HG03039 (cell line): ENCODE data around the gene BRSK2.

Experiments
- ATAC-seq: cut with Tn5 transposase; IDR thresholded peaks from one replicate; pipeline ENCODE4 v1.9.1; 2021; ENCODE audit warnings: mild to moderate bottlenecking, moderate library complexity; ENCODE audit not compliant: unreplicated experiment

BRSK2 gene

DNA sequence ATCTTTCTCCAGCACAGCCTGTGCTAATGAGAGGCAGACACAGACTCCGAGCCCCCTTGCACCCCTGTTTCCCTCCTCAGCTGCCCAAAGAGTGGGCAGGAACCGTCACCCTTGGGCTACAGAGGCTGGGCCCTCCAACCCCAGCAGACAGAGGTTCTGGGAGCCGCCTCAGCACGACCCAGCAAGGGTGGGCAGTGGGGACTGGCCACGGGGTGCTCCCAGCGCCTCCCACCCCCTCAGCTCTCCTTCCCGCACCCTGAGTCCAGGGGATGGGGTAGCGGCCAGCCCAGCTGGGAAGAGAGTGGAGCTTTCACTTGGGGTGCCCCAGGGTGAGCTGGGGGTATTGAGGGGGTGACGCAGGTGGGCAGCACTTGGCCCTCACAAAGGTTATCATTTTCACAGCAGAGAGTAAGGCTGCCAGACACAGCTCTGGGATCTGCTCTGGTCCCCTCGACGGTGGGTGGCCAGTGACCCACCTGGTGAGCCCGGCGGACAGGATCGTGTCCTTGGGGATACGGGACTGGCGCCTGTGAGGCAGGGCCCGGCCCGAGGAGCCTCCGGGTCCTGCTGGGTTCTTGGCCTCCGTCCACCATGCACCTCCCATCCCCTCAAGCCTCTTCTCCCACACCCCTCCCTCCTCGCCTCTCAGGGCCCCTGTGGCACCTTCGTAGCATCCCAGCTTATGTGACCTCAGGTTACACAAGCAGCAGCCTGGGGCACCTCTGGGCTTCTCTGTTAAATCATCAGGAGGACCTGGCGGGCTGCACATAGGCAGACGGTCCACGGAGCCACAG lies 14.4 kb upstream of the BRSK2 start:
- no peak for ATAC-seq

DNA sequence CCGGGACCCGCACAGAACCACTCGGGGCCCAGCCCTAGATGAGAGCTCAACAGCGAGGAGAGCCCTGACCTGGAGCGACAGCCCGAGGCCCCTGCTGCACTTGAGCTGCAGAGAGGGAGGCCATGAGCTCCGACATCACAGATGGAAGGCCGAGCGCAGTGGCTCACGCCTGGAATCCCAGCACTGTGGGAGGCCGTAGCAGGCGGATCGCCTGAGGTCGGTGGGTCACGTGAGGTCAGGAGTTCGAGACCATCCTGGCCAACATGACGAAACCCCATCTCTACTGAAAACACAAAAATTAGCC lies 13.8 kb upstream of the BRSK2 start:
- ATAC-seq: no peak

DNA sequence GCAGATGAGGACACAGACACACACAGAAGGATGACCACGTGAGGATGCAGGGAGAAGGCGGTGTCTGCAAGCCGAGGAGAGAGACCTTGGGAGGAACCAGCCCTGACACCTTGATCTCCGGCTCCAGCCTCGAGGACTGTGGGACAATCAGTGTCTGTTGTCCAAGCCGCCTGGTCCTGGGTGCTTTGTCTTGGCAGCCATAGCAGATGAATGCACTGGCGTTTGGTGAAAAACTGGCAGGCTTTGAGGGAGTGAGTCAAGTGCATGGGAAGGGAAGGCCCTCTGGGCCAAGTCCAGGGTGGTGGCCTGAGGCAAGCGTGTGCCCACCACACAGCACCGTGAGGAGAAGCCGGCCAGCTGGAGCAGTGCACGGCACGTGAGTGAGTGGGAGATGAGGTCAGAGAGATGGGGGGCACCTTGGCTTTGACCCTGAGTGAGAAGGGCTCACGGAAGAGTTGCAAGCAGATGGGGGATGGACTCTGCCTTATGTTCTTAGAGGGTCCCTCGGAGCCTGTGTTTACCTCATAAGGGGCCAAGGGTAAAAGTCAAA lies 12.4 kb upstream of the BRSK2 start:
- ATAC-seq: no peak

DNA sequence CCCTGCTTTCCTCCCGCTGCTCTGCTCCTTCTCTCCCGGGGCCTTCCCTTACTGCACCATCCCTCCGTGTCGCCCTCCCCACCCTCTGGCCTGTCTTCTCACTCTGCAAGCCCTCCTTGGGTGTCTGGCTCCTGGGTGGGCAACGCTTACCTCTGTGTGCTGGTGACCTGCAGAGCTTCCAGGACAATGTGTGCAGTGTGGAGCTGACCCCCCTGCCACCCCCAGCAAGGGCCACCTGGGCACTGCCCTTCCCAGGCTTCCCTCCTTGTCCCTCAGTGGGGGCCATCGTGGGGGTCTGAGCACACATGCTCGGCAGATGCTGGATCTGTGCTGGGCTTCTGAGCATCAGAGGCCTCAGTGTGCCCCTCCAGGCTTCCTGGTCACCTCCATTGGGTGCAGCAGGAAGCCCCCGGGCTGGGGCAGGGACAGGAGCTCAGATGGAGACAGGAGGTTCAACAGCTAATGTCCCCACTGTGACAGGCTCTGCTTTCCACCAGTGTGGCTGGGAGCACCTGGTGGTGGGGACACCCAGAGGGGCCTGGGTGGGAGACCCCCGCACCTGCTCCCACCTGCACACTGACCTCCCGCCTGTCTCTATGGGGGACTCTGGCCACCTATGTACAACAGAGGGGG lies 7.8 kb upstream of the BRSK2 start:
- ATAC-seq: no peak

DNA sequence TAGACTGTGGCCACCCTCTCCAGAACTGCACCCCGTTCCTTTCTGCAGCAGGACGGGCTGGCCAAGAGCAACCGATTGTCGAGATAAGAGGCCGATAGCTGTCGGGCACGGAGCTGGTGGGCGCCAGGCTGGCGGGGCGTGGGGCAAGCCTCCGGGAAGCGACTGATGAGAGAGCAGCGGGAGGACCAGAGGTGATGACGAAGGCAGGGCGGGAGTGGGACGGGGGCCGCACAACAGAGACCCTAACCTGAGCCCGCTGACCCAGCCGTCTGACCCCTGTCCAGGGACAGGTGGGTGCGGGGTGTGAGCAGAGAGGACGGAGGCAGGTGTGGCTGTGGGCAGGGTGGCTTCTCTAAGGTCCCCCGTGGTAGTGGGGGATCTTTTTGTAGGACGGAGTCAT lies 7.3 kb upstream of the BRSK2 start:
- ATAC-seq: no peak

DNA sequence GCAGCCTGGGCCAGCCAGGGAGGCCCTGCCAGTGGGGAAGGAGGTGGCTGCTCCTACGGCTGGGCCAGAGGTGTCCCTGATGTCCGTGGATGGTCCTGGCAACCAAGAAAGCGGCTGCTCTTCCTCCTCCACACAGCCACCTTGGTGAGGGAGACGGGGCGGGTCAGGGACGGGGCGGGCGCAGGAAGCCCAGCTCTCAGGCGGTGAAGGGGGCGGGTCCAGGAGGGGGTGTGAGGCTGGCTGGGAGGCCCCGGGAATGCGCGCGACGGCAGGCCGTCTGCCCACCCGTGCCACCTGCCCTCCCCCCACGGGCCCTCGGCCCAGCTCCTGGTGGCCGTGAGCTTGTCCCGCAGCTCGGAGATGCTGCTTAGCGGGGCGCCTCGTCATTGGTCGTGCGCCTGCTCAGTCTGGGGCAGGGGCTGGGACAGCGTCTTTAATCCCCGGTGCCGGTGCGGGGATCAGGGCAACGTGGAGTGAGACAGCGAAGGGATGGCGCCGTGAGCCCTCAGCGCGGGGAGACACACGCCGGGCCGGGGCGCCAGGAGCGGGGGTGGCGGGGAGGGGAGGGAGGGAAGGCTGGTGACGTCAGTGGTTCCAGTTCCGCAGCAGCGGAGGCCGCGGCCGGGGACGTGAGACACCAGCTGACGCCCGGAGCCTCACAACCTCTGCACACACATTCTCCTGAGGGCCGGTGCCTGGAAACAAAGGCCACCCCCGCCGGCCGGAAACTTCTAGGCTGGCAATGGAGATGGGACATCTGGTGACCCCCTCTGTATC lies 6.7 kb upstream of the BRSK2 start:
- ATAC-seq: no peak

DNA sequence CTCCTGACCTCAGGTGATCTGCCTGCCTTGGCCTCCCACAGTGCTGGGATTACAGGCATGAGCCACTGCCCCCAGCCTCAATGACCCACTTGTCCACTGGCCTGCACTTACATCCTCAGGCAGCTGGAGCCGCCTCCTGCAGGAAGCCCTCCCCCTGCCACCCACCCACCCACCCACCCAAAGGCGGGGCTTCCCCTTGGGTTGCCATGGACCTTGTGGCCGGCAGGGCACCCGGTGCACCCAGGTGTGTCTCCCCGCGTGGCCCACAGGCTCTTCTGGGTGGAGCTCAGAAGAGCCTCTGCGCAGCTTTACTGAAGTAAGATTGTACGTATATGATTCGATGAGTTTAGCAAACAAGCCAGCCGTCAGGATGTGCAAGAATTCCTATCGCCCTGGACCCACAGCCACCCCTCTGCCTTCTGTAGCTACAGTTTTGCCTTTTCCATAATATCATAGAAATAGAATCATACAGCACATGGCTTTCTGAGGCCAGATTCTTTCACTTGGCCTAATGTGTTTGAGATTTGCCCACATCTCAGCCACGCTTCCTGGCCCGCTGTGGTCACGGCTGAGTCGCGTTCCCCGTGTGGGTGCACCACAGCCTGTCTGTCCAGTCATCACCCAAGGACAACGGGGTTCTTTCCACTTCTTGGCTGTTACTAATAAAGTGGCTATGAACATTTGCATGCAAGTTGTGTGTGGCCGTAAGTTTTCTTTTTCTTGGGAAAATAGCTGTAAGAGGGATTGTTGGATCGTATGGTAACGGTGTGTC lies 5.3 kb upstream of the BRSK2 start:
- no peak for ATAC-seq

DNA sequence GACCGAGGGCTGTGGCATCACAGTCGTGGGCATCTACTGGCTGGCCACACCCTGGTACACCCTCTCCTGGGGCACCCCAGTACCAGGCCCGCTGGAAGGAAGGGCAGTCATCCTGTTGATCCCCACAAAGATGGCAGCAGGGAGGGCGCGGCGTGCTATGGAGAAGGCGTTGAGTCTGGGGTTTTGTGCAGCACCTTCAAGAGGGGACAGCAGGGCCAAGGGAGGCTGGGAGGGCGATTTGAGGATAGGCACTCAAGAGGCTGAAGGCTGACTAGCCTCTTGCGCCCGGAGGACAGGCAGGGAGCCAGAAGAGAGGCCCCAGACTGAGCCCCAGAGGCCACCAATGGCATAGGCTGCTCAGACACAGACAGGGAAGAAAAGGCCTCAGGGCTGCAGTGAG lies 2.2 kb upstream of the BRSK2 start:
- ATAC-seq: no peak

DNA sequence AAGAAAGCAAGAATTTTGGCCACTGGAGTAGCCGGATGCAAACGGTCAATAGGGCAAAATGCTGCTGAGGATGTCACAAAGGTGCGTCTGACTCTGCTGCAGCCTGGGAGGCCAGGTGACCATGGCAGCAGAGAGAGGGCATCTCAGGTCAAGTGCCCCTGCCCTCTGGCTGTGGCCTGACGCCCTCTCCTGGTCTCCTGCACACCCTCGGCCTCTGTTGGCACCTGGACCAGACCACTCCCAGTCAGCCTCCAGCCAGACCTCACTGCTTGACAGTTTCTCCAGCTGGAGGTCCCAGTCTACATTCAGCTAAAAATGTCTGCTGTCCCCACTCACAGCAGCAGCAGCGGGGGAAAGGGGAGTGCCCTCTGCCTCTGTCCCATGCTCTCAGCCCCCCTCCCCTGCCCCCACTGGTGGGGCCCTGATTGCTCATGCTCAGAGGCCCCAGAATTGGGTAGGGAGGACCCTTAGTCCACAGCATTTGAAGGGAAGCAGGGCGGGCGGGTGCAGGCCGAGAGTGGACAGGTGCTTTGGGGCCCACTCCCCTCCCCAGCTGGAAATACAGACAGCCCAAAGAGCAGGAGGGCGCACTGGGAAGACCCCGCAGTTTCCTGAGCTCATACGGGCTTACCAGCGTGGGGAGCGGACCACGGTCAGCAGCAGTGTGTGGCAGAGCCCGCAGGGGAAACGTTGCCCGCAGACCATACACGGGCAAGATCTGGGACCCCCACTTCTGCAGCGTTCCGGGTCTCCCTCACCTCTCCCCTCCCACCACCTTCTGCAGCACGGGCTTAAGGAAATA lies 1.6 kb upstream of the BRSK2 start:
- ATAC-seq: no peak

DNA sequence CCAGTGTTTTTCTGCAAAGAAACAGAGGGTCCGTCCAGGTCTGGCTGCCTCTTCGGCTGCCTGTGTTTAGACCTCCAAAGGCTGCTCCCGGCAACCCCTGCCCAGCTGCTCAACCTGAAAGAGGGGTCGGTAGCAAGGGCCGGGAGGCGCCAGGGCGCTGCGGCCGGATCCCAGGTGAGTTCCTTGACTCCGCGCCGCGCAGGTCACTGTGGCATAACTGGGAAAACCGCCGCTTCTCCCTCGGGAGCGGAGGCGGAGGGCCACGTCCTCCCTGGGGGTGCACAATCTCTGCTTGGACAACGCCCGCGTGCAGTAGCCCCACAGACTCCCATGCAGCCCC lies 1.0 kb upstream of the BRSK2 start:
- no peak for ATAC-seq

DNA sequence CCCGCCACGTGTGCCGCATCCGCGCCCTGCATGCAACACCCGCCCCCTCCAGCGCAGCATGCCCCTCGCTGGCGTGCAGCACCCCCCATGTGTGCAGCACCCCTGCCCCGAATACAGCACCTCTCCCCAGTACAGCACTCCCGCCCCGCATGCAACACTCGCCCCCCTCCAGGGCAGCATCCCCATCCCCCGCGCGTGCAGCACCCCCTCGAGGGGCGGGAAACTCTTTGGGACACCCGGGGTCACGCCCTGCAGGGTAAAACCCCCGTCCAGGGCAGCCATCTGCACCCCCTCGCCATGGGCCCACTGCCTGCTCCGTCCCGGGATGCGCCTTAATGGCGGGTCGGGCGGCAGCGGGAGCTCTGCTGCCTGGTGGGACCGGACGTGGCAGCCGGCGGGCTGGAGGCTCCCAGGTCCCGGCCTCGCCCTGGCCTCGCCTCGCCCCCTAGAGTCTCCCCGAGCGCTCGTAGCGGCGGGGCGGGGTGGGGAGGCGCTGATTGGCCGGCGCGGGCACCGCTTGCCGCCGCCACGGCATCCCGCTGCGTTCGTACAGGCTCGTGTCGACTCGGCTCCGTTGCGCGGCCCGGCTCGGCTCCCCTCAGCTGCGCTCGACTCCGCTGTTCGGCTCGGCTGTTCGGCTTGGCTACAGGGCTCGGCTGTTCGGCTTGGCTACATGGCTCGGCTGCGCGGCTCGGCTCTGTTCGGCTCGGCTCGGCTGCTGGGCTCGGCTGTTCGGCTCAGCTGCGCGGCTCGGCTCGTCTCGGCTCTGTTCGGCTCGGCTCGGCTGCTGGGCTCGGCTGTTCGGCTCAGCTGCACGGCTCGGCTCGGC lies 417 bp upstream of the BRSK2 start:
- ATAC-seq: peak; percentile 80

DNA sequence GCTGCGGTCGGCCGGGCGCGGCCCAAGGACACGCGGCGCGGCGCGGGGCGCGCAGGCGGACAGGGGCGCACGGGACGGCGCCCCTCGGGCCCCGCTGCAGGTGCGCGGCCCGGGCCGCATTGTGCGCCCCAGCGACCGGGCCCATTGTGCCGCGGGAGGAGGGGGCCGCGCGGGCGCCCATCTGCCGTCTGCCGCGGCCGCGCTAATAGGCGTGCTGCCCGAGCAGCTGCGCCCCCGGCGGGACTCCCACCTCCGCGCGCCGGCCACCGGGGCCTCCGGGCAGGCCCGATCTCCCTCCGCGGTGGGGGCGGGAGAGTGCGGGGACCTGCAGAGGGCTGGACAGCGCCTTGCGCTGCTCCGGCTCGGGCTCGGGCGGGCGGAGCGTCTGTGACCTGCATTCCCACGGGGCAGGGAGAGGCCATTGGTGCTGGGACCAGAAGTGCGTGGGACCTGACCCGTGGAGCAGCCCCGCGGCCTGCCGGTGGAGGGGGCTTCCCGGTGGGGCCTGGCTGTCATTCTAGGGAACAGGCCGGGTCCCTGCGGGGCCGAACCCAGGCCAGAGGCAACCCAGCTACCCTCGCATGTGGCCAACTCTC lies 933 bp downstream of the BRSK2 start:
- ATAC-seq: no peak

DNA sequence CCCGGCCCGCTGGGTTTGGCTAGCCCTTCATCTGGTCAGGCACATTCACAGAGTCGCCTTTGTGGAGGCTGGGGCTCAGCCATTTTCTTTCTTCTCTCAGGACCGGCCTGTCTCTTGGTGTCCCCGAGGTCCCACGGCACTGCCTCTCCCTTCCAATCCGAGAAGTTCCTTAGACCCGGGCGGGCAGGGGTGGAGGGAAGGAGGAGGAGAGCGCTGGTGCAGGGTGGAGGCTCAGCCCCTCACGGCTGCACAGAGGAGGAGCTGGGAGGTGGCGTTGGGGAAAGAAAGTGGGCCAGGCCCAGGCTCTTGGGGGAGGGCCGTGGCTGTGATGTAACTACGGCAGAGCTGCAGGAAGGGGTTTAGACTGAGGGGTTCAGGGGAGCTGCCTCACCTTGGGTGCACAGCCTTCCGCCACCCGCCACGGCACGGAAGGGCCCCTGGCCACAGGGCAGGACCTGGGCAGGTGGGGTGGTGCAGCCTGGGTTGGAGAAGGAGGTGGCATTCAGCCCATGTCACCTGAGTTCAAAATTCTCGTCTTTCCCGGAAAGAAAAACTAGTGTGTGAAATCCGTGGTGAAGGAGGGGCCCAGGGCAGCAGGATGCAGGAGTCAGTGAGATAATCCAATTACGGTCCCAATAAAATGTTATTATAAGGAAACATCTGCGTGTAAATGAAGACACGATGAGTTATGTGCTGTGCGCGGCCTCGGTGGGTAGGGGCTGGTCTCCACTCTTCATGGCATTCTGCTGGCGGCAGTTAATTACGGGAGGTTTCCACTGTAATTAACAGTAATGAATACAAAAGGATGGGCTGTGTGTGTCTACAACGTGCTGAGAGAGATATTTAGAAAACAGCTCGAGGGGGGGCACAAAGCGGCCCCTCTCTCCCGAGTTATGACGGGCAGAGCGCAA lies 1.7 kb downstream of the BRSK2 start:
- ATAC-seq: no peak

DNA sequence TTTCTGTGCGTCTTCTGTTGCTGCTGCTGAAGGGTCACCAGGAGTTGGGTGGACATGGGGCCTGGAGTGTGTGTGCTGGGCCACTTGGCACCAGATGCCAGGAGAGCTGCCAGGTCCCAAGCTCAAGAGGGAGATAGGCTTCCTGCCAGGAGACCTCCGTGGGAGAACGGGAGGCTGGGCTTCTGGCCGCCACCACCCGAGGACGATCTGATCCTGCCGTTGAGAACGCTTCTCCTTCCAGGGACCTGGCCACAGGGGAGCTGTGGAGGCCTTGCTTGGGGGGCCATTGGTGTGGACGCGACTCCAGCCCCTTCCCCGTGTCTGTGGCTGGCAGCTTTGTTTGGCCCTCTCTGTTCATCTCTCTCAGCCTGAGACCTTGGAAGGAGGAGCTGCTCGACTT lies 2.4 kb downstream of the BRSK2 start:
- no peak for ATAC-seq

DNA sequence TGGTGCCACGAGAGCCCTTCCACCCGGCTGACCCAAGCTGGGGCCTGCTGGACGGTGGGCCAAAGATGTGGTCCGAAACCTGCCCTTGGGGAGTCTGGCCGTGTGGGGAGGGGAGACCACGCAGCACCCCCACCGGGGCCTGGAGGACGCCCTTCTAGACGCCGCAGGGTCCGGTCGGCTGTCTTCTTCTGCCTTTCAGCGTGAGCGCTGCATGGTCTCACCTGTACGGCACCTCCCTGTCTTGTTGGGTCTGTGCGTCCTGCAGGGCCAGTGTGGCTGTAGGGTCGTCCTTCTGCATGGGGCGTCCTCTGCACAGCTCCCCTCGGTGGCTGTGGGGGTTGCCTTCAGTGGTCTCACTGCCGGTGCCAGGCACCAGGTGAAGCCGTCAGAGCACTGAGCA lies 2.8 kb downstream of the BRSK2 start:
- no peak for ATAC-seq

DNA sequence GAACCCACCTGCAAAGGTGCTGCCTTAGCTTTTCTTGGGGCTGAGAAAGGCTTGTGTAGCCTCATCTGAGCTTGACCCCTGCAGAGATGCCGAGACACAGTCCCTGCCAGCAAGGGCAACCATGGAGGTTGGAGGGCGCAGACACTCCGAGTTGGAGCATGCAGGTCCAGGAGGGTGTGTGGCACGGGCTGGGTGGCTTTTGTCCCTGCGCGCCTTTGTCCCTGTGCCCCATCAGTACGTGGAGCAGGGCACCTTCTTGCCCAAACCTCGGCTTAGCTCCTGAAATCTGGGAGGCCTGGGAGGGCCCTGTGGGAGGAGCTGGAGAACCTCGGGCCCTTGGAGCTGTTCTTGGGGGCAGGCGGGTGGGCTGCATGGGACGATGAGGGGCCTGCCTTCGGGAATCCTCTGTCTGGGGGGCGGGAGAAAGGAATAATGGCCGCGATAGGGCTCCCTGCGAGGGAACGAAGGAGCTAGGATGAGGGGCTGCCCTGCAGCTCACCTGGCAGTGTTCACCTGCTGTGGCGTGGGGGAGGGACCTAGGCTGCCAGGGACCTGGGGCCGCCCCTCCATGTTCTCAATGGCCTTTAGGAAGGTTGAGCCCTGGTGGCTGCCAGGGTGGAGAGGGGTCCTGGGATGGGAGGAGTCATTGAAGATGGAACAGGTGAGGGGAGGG lies 3.4 kb downstream of the BRSK2 start:
- ATAC-seq: no peak

DNA sequence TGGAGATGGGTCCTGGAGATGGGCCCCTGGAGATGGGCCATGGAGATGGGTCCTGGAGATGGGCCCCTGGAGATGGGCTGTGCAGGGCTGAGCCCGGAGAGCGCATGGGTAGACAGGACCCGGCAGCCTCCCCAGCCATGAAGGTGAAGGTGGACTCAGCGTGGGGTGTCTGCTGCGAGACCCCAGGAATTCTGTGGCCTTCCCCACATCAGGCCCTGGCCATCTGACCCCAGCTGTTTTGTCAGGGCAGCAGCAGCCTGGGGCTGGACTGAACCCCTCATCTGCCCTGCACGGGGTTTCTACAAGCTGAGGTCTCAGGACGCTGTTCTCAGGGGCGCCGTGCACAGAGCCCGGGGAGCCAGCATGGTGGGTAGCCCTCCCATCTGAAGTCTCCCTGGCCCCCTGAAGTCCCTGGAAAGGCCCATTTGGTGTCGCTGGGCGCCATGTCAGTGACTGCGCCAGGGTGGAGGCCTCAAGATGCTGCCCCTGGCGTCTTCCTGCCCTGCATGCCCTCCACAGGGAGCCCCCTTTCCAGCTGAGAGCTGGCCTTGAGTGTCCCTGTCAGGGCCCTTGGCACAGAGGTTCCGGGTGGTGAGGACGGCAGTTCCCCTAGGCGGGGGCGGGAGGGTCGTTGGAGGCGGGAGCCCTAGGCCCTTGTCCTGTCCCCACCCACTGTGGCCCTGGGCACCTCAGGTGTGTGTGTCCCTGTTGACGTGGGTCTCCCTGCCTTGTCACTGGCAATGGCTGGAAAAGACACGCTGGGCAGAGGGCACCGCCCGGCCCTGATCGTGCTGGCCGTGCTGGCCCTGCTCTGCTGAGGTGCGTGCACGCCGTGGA lies 5.4 kb downstream of the BRSK2 start:
- ATAC-seq: no peak
